ENCODE measurements around the gene MRPS31.

DNA sequence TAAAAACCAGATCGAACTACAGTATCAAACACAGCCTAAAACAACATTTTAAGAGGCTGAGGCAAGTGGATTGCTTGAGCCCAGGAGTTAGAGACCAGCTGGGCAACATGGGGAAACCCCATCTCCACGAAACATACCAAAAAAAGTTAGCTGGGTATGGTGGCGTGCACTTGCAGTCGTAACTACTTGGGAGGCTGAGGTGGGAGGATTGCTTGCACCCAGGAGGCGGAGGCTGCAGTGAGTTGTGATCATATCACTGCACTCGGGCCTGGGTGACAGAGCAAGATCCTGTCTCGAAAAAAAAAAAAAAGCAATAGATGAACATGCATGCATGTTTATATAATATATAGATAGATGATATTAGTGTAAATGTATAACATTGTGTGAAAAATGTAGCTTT lies 5.2 kb upstream of the MRPS31 start:
- TF ChIP-seq, protein P1, sequence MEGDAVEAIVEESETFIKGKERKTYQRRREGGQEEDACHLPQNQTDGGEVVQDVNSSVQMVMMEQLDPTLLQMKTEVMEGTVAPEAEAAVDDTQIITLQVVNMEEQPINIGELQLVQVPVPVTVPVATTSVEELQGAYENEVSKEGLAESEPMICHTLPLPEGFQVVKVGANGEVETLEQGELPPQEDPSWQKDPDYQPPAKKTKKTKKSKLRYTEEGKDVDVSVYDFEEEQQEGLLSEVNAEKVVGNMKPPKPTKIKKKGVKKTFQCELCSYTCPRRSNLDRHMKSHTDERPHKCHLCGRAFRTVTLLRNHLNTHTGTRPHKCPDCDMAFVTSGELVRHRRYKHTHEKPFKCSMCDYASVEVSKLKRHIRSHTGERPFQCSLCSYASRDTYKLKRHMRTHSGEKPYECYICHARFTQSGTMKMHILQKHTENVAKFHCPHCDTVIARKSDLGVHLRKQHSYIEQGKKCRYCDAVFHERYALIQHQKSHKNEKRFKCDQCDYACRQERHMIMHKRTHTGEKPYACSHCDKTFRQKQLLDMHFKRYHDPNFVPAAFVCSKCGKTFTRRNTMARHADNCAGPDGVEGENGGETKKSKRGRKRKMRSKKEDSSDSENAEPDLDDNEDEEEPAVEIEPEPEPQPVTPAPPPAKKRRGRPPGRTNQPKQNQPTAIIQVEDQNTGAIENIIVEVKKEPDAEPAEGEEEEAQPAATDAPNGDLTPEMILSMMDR (IDR thresholded peaks at IDR 0.05 in 2 of 3, conservative IDR thresholded peaks at IDR 0.05 in 1 of 3; ENCODE audit: borderline replicate concordance in 1 of 3, insufficient read depth in 1 of 3, low read depth in 2 of 3, low read length in 2 of 3) = no peak
- TF ChIP-seq CBX3 (IDR thresholded peaks at IDR 0.05; ENCODE audit: low read depth) (no peak), RAD21 (IDR thresholded peaks at IDR 0.05; ENCODE audit: low read depth) (no peak), SP1 (IDR thresholded peaks at IDR 0.05; ENCODE audit: low read depth) (no peak), SIN3A (IDR thresholded peaks at IDR 0.05; ENCODE audit: low read depth) (no peak), YY1 (IDR thresholded peaks at IDR 0.05; ENCODE audit: extremely low read depth, insufficient replicate concordance, low read depth, low read length) (no peak), ELF1 (IDR thresholded peaks at IDR 0.05; ENCODE audit: borderline replicate concordance, low read depth) (no peak), POLR2A (IDR thresholded peaks at IDR 0.05; ENCODE audit: borderline replicate concordance, extremely low read depth, insufficient read depth, insufficient read length) (no peak), ZFX (IDR thresholded peaks at IDR 0.05) (no peak), MAX (IDR thresholded peaks at IDR 0.05) (no peak), POLR2AphosphoS5 (IDR thresholded peaks at IDR 0.05; ENCODE audit: low read depth, low read length) (no peak), EZH2phosphoT487 (IDR thresholded peaks at IDR 0.05; ENCODE audit: borderline replicate concordance) (no peak)
- TF ChIP-seq, protein P2, sequence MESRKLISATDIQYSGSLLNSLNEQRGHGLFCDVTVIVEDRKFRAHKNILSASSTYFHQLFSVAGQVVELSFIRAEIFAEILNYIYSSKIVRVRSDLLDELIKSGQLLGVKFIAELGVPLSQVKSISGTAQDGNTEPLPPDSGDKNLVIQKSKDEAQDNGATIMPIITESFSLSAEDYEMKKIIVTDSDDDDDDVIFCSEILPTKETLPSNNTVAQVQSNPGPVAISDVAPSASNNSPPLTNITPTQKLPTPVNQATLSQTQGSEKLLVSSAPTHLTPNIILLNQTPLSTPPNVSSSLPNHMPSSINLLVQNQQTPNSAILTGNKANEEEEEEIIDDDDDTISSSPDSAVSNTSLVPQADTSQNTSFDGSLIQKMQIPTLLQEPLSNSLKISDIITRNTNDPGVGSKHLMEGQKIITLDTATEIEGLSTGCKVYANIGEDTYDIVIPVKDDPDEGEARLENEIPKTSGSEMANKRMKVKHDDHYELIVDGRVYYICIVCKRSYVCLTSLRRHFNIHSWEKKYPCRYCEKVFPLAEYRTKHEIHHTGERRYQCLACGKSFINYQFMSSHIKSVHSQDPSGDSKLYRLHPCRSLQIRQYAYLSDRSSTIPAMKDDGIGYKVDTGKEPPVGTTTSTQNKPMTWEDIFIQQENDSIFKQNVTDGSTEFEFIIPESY (IDR thresholded peaks at IDR 0.05; ENCODE audit: extremely low read depth, insufficient replicate concordance, low read length) = no peak
